HUES64 (cell line): ENCODE results near the gene DNAH1.
"Not testable (repeated sequence)": the region's sequence is repeated elsewhere in the genome, so short reads cannot be mapped to it uniquely, and the experiment has no call there.

Source experiments
- H3K27ac ChIP-seq: 2 replicates; pipeline ENCODE4 v1.7.0; 2013; ENCODE audit warnings: low read depth, low read length, inconsistent platforms
- H3K27me3 ChIP-seq: 2 replicates; pipeline ENCODE4 v1.6.1; 2013; ENCODE audit warnings: mild to moderate bottlenecking, low read length; ENCODE audit not compliant: insufficient read depth
- H3K36me3 ChIP-seq: 2 replicates; pipeline ENCODE4 v1.6.1; 2013; ENCODE audit warnings: mild to moderate bottlenecking, low read length; ENCODE audit not compliant: insufficient read depth
- H3K4me1 ChIP-seq: 2 replicates; pipeline ENCODE4 v1.6.1; 2013; ENCODE audit warnings: mild to moderate bottlenecking, low read length, moderate library complexity; ENCODE audit not compliant: insufficient read depth
- H3K4me3 ChIP-seq: 2 replicates; pipeline ENCODE4 v1.5.1; 2013; ENCODE audit warnings: mild to moderate bottlenecking, low read length, moderate library complexity
- H3K9ac ChIP-seq: 2 replicates; pipeline ENCODE4 v1.6.1; 2013; ENCODE audit warnings: mild to moderate bottlenecking, low read depth, low read length
- H3K9me3 ChIP-seq: 2 replicates; pipeline ENCODE4 v1.6.1; 2013; ENCODE audit warnings: low read depth, low read length; ENCODE audit not compliant: insufficient read depth
- WGBS: fragments of 150-250, 120-280 bp; methylation state at CpG from one replicate; pipeline ENCODE4 v1.1.7; 2013; ENCODE audit warnings: missing lambda C conversion rate; 5-methylcytosine and 5-hydroxymethylcytosine counted together

The DNAH1 gene

GRCh38 chr3:52326976-52327375, 10.9 kb downstream of the DNAH1 start:
- Histone ChIP-seq H3K9ac (no peak overlapping the region), H3K4me3 (no peak overlapping the region), H3K27ac (no peak overlapping the region), H3K36me3 (no peaks in the 10 kb centered on the region), H3K9me3 (no peaks in the 10 kb centered on the region), H3K27me3 (no peaks in the 10 kb centered on the region), H3K4me1 (no peaks in the 10 kb centered on the region)
- 89% methylated on average over 5 of the region's 6 CpGs for WGBS

GRCh38 chr3:52327486-52328290, 11.6 kb downstream of the DNAH1 start:
- H3K4me1 ChIP-seq = no peaks in the 10 kb centered on the region
- H3K27me3 ChIP-seq = no peaks in the 10 kb centered on the region
- no peak overlapping the region for H3K9ac ChIP-seq
- no peaks in the 10 kb centered on the region for H3K9me3 ChIP-seq
- no peak overlapping the region for H3K27ac ChIP-seq
- 89% methylated on average over 5 of the region's 5 CpGs for WGBS
- no peaks in the 10 kb centered on the region for H3K36me3 ChIP-seq
- H3K4me3 ChIP-seq = no peak overlapping the region

GRCh38 chr3:52328536-52329080, 12.5 kb downstream of the DNAH1 start:
- no peaks in the 10 kb centered on the region for H3K9me3 ChIP-seq
- WGBS = 94% methylated on average over 5 of the region's 5 CpGs
- H3K27ac ChIP-seq = no peak overlapping the region

GRCh38 chr3:52330194-52330805, 14.2 kb downstream of the DNAH1 start:
- no peaks in the 10 kb centered on the region for H3K27me3 ChIP-seq
- no peaks in the 10 kb centered on the region for H3K9me3 ChIP-seq
- H3K36me3 ChIP-seq = no peaks in the 10 kb centered on the region
- no peak overlapping the region for H3K27ac ChIP-seq
- WGBS = 87% methylated on average over 9 of the region's 9 CpGs
- H3K9ac ChIP-seq = no peak overlapping the region
- no peaks in the 10 kb centered on the region for H3K4me1 ChIP-seq
- H3K4me3 ChIP-seq = no peak overlapping the region

More at GRCh38 chr3:52328536-52329080, 12.5 kb downstream of the DNAH1 start:
- no peak overlapping the region for H3K4me3 ChIP-seq
- H3K27me3 ChIP-seq = no peaks in the 10 kb centered on the region
- H3K9ac ChIP-seq = no peak overlapping the region
- H3K36me3 ChIP-seq = no peaks in the 10 kb centered on the region
- H3K4me1 ChIP-seq = no peaks in the 10 kb centered on the region

GRCh38 chr3:52331091-52331490, 15.0 kb downstream of the DNAH1 start:
- H3K36me3 ChIP-seq = no peaks in the 10 kb centered on the region
- 91% methylated on average over 12 of the region's 12 CpGs for WGBS
- H3K27ac ChIP-seq = no peak overlapping the region
- H3K4me1 ChIP-seq = no peaks in the 10 kb centered on the region
- no peak overlapping the region for H3K9ac ChIP-seq
- H3K4me3 ChIP-seq = no peak overlapping the region
- no peaks in the 10 kb centered on the region for H3K9me3 ChIP-seq
- no peaks in the 10 kb centered on the region for H3K27me3 ChIP-seq

- H3K4me1 ChIP-seq = no peaks in the 10 kb centered on the region
- no peaks in the 10 kb centered on the region for H3K27me3 ChIP-seq
- H3K9ac ChIP-seq = no peak overlapping the region
- H3K27ac ChIP-seq = no peak overlapping the region
- no peaks in the 10 kb centered on the region for H3K9me3 ChIP-seq
- WGBS = 93% methylated on average over 15 of the region's 15 CpGs
- H3K36me3 ChIP-seq = no peaks in the 10 kb centered on the region
- no peak overlapping the region for H3K4me3 ChIP-seq
These were observed 15.8 kb downstream of the DNAH1 start for GRCh38 chr3:52331906-52332305.

GRCh38 chr3:52333869-52334557, 17.9 kb downstream of the DNAH1 start:
- H3K4me1 ChIP-seq = no peaks in the 10 kb centered on the region
- H3K27me3 ChIP-seq = no peaks in the 10 kb centered on the region
- H3K4me3 ChIP-seq = no peak overlapping the region
- H3K9me3 ChIP-seq = no peaks in the 10 kb centered on the region
- H3K9ac ChIP-seq = no peak overlapping the region
- WGBS = 100% methylated on average over 3 of the region's 4 CpGs
- H3K27ac ChIP-seq = no peak overlapping the region
- no peaks in the 10 kb centered on the region for H3K36me3 ChIP-seq

GRCh38 chr3:52338131-52338530, 22.0 kb downstream of the DNAH1 start:
- H3K4me3 ChIP-seq, H3K9me3 ChIP-seq, H3K4me1 ChIP-seq, H3K27ac ChIP-seq, H3K27me3 ChIP-seq, H3K36me3 ChIP-seq, H3K9ac ChIP-seq: not testable (repeated sequence)
- 86% methylated on average over 8 of the region's 8 CpGs for WGBS

- Histone ChIP-seq H3K36me3 (no peaks in the 10 kb centered on the region), H3K4me1 (no peaks in the 10 kb centered on the region), H3K9ac (no peak overlapping the region), H3K4me3 (no peak overlapping the region), H3K27me3 (no peaks in the 10 kb centered on the region), H3K27ac (no peak overlapping the region), H3K9me3 (no peaks in the 10 kb centered on the region)
- WGBS = 2% methylated on average over 2 of the region's 3 CpGs
These were observed 23.5 kb downstream of the DNAH1 start for GRCh38 chr3:52339612-52340011.

GRCh38 chr3:52341123-52341522, 25.0 kb downstream of the DNAH1 start:
- 85% methylated on average over 5 of the region's 5 CpGs for WGBS
- H3K36me3 ChIP-seq = no peaks in the 10 kb centered on the region
- H3K27me3 ChIP-seq = no peaks in the 10 kb centered on the region
- no peaks in the 10 kb centered on the region for H3K4me1 ChIP-seq
- H3K9me3 ChIP-seq = no peaks in the 10 kb centered on the region
- no peak overlapping the region; the same call in 1 of the 2 replicates for H3K9ac ChIP-seq
- H3K27ac ChIP-seq = no peak overlapping the region
- H3K4me3 ChIP-seq = no peak overlapping the region
